ENCODE results near the gene MOB3B. TPM values are rescaled to one million over a fixed set of nuclear protein-coding genes. Genes with fewer than 3 reads are reported as not detected.

Gene MOB3B
- total and polyA plus RNA-seq, 2 of the 13 experiments (the other 11 are each of a cell fraction or from before 2014, with no cell fraction given), result 0.03 to 0.09 TPM

- TF ChIP-seq PAXIP1 (CRISPR knock-in tag; conservative IDR thresholded peaks at IDR 0.05) (peak; percentile 79), RXRA (CRISPR knock-in tag; IDR thresholded peaks at IDR 0.05) (peak; percentile 70; the same call in 1 of the 2 replicates), CREB1 (IDR thresholded peaks at IDR 0.05) (no peak), CREB1 (CRISPR knock-in tag; IDR thresholded peaks at IDR 0.05) (0 out of 2 replicates have a peak, but pooled peaks have one; percentile 37), NFIC (IDR thresholded peaks at IDR 0.05; ENCODE audit: low read length) (peak; percentile 59; the same call in 1 of the 2 replicates), SOX5 (CRISPR knock-in tag; IDR thresholded peaks at IDR 0.05; ENCODE audit: borderline replicate concordance) (peak; percentile 62; the same call in 1 of the 2 replicates), ZNF562 (CRISPR knock-in tag; IDR thresholded peaks at IDR 0.05; ENCODE audit: borderline replicate concordance) (no peak), TRAFD1 (CRISPR knock-in tag; IDR thresholded peaks at IDR 0.05; ENCODE audit: borderline replicate concordance) (no peak), ZSCAN9 (CRISPR knock-in tag; IDR thresholded peaks at IDR 0.05; ENCODE audit: borderline replicate concordance) (no peak), ZNF382 (CRISPR knock-in tag; IDR thresholded peaks at IDR 0.05; ENCODE audit: borderline replicate concordance) (no peak), FOXP1 (IDR thresholded peaks at IDR 0.05) (no peak), FOXP1 (CRISPR knock-in tag; IDR thresholded peaks at IDR 0.05) (peak; percentile 93), ZNF768 (CRISPR knock-in tag; IDR thresholded peaks at IDR 0.05) (no peak), TCF7 (IDR thresholded peaks at IDR 0.05; ENCODE audit: low read depth) (peak; percentile 46), NAIF1 (CRISPR knock-in tag; IDR thresholded peaks at IDR 0.05; ENCODE audit: borderline replicate concordance) (no peak), ZBTB42 (CRISPR knock-in tag; IDR thresholded peaks at IDR 0.05) (no peak), FOXO1 (CRISPR knock-in tag; IDR thresholded peaks at IDR 0.05) (peak; percentile 74; the same call in 1 of the 2 replicates), SOX13 (IDR thresholded peaks at IDR 0.05) (0 out of 2 replicates have a peak, but pooled peaks have one; percentile 30), SOX13 (CRISPR knock-in tag; conservative IDR thresholded peaks at IDR 0.05 in 1 of 2, IDR thresholded peaks at IDR 0.05 in 1 of 2) (peak in 1 of 2 experiments; percentile 63; a peak in 2 of 4 replicates), ZNF501 (CRISPR knock-in tag; IDR thresholded peaks at IDR 0.05) (no peak), CBX2 (IDR thresholded peaks at IDR 0.05; ENCODE audit: low read depth, low read length) (no peak), CBX2 (CRISPR knock-in tag; IDR thresholded peaks at IDR 0.05; ENCODE audit: low read depth) (no peak), E2F5 (CRISPR knock-in tag; conservative IDR thresholded peaks at IDR 0.05) (no peak), ZKSCAN1 (IDR thresholded peaks at IDR 0.05; ENCODE audit: low read length) (no peak), CEBPB (IDR thresholded peaks at IDR 0.05; ENCODE audit: borderline replicate concordance, low read depth, low read length) (peak; percentile 92), RFX5 (IDR thresholded peaks at IDR 0.05; ENCODE audit: low read depth, low read length) (no peak)
Measured at GRCh38 chr9:27539479-27540441, 10.1 kb upstream of the MOB3B start (continued).

All from HepG2 (cell line).